K562 (cell line): ENCODE results near the gene MTG1.

Experiments used
- CREM ChIP-seq: IDR thresholded peaks from 2 replicates; pipeline ENCODE4 v1.6.1; 2014; ENCODE audit warnings: antibody characterized with exemption, low read depth
- NFE2L1 ChIP-seq: fragments of 450-650 bp; IDR thresholded peaks from 2 replicates; pipeline ENCODE4 v1.6.1; 2016; ENCODE audit warnings: missing genetic modification characterization, low read depth, mild to moderate bottlenecking, missing compliant biosample characterization, moderate library complexity, borderline replicate concordance
- TF ChIP-seq, protein P1 (sequence below), 3 experiments: IDR thresholded peaks in 2 of 3; conservative IDR thresholded peaks in 1 of 3; 2 replicates each; pipeline ENCODE4 v1.5.1; 2011 to 2012; ENCODE audit warnings: low read length in 3 of 3, mild to moderate bottlenecking in 3 of 3, control low read depth in 2 of 3, improper control_type of control experiment in 1 of 3, inconsistent platforms in 1 of 3, low read depth in 1 of 3, mixed read lengths in 1 of 3, moderate library complexity in 1 of 3; ENCODE audit not compliant: insufficient read depth in 2 of 3
- TF ChIP-seq, protein P2 (sequence below): fragments of 450-650 bp; IDR thresholded peaks from 2 replicates; pipeline ENCODE4 v1.6.1; 2016

- TF ChIP-seq, protein P1, sequence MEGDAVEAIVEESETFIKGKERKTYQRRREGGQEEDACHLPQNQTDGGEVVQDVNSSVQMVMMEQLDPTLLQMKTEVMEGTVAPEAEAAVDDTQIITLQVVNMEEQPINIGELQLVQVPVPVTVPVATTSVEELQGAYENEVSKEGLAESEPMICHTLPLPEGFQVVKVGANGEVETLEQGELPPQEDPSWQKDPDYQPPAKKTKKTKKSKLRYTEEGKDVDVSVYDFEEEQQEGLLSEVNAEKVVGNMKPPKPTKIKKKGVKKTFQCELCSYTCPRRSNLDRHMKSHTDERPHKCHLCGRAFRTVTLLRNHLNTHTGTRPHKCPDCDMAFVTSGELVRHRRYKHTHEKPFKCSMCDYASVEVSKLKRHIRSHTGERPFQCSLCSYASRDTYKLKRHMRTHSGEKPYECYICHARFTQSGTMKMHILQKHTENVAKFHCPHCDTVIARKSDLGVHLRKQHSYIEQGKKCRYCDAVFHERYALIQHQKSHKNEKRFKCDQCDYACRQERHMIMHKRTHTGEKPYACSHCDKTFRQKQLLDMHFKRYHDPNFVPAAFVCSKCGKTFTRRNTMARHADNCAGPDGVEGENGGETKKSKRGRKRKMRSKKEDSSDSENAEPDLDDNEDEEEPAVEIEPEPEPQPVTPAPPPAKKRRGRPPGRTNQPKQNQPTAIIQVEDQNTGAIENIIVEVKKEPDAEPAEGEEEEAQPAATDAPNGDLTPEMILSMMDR (IDR thresholded peaks at IDR 0.05 in 2 of 3, conservative IDR thresholded peaks at IDR 0.05 in 1 of 3; ENCODE audit: insufficient read depth in 2 of 3, low read depth in 1 of 3, low read length in 3 of 3), result no peak
- TF ChIP-seq NFE2L1 (tag), result no peak
- TF ChIP-seq, protein P2, sequence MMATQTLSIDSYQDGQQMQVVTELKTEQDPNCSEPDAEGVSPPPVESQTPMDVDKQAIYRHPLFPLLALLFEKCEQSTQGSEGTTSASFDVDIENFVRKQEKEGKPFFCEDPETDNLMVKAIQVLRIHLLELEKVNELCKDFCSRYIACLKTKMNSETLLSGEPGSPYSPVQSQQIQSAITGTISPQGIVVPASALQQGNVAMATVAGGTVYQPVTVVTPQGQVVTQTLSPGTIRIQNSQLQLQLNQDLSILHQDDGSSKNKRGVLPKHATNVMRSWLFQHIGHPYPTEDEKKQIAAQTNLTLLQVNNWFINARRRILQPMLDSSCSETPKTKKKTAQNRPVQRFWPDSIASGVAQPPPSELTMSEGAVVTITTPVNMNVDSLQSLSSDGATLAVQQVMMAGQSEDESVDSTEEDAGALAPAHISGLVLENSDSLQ, result no peak
- no peak for TF ChIP-seq CREM
Measured at GRCh38 chr10:133354672-133355240, 39.2 kb upstream of the MTG1 start.
